ENCODE data around the gene FTO. TPM values are rescaled to one million over a fixed set of nuclear protein-coding genes. Genes with fewer than 3 reads are reported as not detected.

Gene FTO
- total RNA-seq, 1 donor from 2014 or later, result 110 TPM

GRCh38 chr16:54068212-54068611 is 364.3 kb downstream of the FTO start:
- Mint-ChIP-seq H3K4me3 (no peak overlapping the region), H3K27me3 (ENCODE audit: insufficient read depth, low read depth) (no peaks in the 10 kb centered on the region), H3K4me1 (peaks cover 42% of the 10 kb centered on the region), H3K27ac (no peak overlapping the region), H3K36me3 (no peaks in the 10 kb centered on the region), H3K9me3 (no peaks in the 10 kb centered on the region)
- Histone ChIP-seq H3K4me2 (no peak overlapping the region), H2AFZ (replicated peaks) (no peak overlapping the region), H3K4me3 (no peak overlapping the region), H3K9me3 (ENCODE audit: low read depth) (no peaks in the 10 kb centered on the region), H3K27me3 (no peaks in the 10 kb centered on the region), H3K4me1 (peaks cover 6% of the 10 kb centered on the region), H3K27ac (no peak overlapping the region), H3F3A (ENCODE audit: low read depth) (no peaks in the 10 kb centered on the region), H3K36me3 (no peaks in the 10 kb centered on the region), H4K20me1 (ENCODE audit: low read depth) (no peaks in the 10 kb centered on the region), H3K9ac (no peak overlapping the region), H3K79me2 (ENCODE audit: low read depth) (no peaks in the 10 kb centered on the region)
- TF ChIP-seq CTCF (IDR thresholded peaks at IDR 0.05) (no peak), EZH2phosphoT487 (IDR thresholded peaks at IDR 0.05) (no peak), EZH2 (IDR thresholded peaks at IDR 0.05) (no peak)
- no peak for DNase-seq (ENCODE audit: low spot score)

DNA sequence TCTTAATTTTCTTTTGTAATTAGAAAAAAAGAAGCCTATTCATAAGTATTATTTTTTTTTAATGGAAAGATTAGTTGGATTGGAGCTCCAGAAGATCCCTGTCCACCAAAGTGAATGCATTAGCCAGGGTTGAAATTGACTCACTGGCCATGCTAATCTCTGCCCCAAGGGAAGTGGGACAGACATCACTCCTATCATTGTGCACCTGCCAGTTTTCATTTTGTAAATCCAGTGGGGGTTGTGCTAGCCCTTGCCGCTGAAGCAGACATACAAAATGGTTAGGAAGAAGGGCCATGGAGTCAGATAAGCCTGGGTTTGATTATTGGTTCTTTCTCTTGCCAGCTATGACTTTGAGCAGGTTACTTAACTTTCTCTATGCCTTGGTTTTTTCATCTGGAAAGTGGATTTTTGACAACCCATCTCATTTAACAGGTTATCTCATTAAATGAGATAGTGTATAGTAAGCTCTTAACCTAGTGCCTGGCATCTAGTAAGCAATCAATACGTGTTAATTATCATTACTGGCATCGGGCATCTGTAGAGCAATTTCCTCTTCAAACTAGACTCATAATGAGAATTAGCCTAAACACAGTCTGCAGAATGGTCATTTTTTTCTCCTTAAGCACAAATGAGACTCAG is 365.8 kb downstream of the FTO start:
- H3F3A ChIP-seq (ENCODE audit: low read depth), result no peaks in the 10 kb centered on the region
- H4K20me1 ChIP-seq (ENCODE audit: low read depth), result no peaks in the 10 kb centered on the region
- H3K9ac ChIP-seq, result no peak overlapping the region
- H3K79me2 ChIP-seq (ENCODE audit: low read depth), result no peaks in the 10 kb centered on the region
- no peaks in the 10 kb centered on the region for H3K27me3 Mint-ChIP-seq (ENCODE audit: insufficient read depth, low read depth)
- H3K27ac ChIP-seq, result no peak overlapping the region
- no peak for DNase-seq (ENCODE audit: low spot score)
- no peaks in the 10 kb centered on the region for H3K36me3 Mint-ChIP-seq
- H3K4me3 Mint-ChIP-seq, result no peak overlapping the region
- H3K4me3 ChIP-seq, result no peak overlapping the region
- H3K9me3 ChIP-seq (ENCODE audit: low read depth), result no peaks in the 10 kb centered on the region
- no peak overlapping the region for H3K27ac Mint-ChIP-seq
- H3K9me3 Mint-ChIP-seq, result no peaks in the 10 kb centered on the region
- H3K4me2 ChIP-seq, result no peak overlapping the region
- peaks cover 39% of the 10 kb centered on the region for H3K4me1 Mint-ChIP-seq
- H3K27me3 ChIP-seq, result no peaks in the 10 kb centered on the region
- H3K36me3 ChIP-seq, result no peaks in the 10 kb centered on the region
- TF ChIP-seq EZH2 (IDR thresholded peaks at IDR 0.05), result no peak
- TF ChIP-seq EZH2phosphoT487 (IDR thresholded peaks at IDR 0.05), result no peak
- no peak for TF ChIP-seq CTCF (IDR thresholded peaks at IDR 0.05)
- no peak overlapping the region for H2AFZ ChIP-seq (replicated peaks)
- H3K4me1 ChIP-seq, result peaks cover 6% of the 10 kb centered on the region

- H3K36me3 ChIP-seq, result no peaks in the 10 kb centered on the region
- Mint-ChIP-seq H3K27me3 (ENCODE audit: insufficient read depth, low read depth) (no peaks in the 10 kb centered on the region), H3K27ac (peak overlapping the region; percentile 30), H3K9me3 (no peaks in the 10 kb centered on the region), H3K4me1 (peaks cover 39% of the 10 kb centered on the region), H3K4me3 (no peak overlapping the region), H3K36me3 (no peaks in the 10 kb centered on the region)
- no peak for TF ChIP-seq CTCF (IDR thresholded peaks at IDR 0.05)
- TF ChIP-seq EZH2phosphoT487 (IDR thresholded peaks at IDR 0.05), result no peak
- no peak for TF ChIP-seq EZH2 (IDR thresholded peaks at IDR 0.05)
- H3K4me3 ChIP-seq, result no peak overlapping the region
- no peaks in the 10 kb centered on the region for H3K27me3 ChIP-seq
- no peak overlapping the region for H3K27ac ChIP-seq
- H3K79me2 ChIP-seq (ENCODE audit: low read depth), result no peaks in the 10 kb centered on the region
- peaks cover 6% of the 10 kb centered on the region for H3K4me1 ChIP-seq
- DNase-seq (ENCODE audit: low spot score), result no peak
- no peak overlapping the region for H3K9ac ChIP-seq
- H2AFZ ChIP-seq (replicated peaks), result no peak overlapping the region
- H4K20me1 ChIP-seq (ENCODE audit: low read depth), result no peaks in the 10 kb centered on the region
- no peaks in the 10 kb centered on the region for H3F3A ChIP-seq (ENCODE audit: low read depth)
- H3K4me2 ChIP-seq, result no peak overlapping the region
- H3K9me3 ChIP-seq (ENCODE audit: low read depth), result no peaks in the 10 kb centered on the region
These were observed 366.9 kb downstream of the FTO start for GRCh38 chr16:54070789-54071343.
